Hindlimb muscle (tissue), 1 donor: Measurements from ENCODE around the gene CXorf49B. TPM values are rescaled to one million over a fixed set of nuclear protein-coding genes. Genes with fewer than 3 reads are reported as not detected.
"Not testable (repeated sequence)": the region's sequence is repeated elsewhere in the genome, so short reads cannot be mapped to it uniquely, and the experiment has no call there.

Source experiments
- DNase-seq: peaks from one replicate; pipeline ENCODE4 v3.0.0-alpha.2; 2013
- polyA plus RNA-seq: library from polyadenylated mRNA; unstranded; fragments of 120-200 nt; gene quantifications from one replicate; pipeline ENCODE4 v1.2.1, GENCODE V29; 2013; ENCODE audit not compliant: insufficient read length

CXorf49B gene
- polyA plus RNA-seq: not detected

DNA sequence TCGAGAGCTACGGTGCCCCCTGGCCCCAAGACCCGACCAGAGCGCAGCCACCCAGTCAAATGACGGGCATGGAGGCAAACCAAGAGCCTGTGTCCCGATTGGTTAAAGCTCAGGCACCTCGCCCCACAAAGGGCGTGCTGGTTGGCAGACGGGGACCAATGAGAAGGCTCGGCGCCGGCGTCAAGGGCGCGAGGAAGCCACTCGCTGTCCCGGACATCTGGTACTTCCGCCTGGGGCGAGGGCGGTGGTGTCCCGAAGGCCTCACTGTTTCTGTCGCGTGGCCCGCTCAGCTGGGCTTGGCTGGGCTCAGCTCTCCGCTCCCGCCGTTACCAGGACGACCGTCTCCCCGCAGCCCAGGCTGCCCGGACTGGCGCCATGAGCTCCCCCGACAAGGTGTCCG is at the start of gene CXorf49B:
Gene CXorf49B, plus strand, starts transcription at position 301 of the 400 bp plus-strand sequence. Its CDS starts 75 bp downstream, at position 376.
- DNase-seq: not testable (repeated sequence)

DNA sequence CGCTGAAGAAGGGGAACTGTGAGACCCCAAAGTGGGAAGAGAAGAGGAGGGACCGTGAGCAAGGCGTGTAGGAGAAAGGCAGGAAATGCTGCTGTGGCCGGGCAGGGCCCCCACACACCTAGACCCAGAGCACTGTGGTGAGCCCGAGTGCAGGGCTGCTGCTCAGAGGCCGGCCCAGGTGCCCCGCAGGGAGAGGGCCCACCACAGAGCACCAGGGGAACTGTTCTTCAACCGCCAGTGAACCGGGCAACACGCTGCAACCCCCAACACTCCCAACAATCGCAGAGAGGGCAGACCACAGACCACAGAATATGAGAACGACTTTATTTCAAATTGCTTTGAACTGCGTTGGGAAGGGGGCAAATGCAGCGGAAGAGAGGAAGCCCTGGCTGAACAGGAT is 49.1 kb upstream of the CXorf49B start:
- DNase-seq: not testable (repeated sequence)

DNA sequence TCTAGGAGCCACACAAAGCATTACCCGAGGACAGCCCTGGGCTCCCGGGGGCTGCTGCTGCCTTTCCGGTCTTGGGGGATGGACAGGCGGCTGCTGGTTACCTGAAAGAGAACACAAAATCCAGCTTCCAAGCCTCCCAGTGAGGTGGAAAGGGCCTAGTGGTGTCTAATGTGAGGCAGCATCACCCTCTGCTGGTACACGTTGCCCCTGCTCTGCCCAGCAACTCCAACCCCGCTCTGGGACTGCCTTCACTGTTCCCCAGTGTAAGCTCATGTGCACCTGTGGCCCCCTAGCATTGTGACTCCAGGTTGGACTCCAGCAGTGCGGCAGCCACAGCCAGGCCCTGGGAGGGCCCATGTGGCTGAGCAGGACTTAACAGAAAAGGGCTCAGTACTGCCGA is 47.6 kb upstream of the CXorf49B start:
- not testable (repeated sequence) for DNase-seq

DNA sequence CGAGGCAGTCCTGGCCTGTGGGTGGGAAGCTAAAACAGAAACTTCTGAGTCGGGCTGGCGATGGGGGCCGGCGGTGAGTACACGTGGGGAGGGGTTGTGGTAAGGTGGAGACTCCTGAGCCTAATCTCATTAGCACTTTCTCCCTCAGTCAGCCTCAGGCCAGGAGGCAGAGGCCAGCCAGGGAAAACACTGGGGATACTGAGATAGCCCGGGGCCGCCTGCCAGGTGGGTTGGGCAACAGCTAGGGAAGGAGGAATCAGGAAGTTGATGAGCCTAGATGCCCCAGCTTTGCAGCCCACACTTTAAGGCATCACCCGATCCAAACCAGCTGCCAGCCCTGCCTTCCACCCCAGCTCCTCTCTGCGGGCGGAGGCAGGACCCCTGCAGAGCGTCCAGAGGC is 46.8 kb upstream of the CXorf49B start:
- not testable (repeated sequence) for DNase-seq

DNA sequence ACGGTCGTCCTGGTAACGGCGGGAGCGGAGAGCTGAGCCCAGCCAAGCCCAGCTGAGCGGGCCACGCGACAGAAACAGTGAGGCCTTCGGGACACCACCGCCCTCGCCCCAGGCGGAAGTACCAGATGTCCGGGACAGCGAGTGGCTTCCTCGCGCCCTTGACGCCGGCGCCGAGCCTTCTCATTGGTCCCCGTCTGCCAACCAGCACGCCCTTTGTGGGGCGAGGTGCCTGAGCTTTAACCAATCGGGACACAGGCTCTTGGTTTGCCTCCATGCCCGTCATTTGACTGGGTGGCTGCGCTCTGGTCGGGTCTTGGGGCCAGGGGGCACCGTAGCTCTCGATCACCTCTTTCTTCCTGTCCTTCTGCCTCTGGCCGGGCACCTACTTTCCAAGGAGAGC is 45.0 kb upstream of the CXorf49B start, which contains the start of gene CXorf49:
Gene CXorf49, minus strand, starts transcription at position 101 of the 400 bp plus-strand sequence. CDS start 134 bp downstream, outside the sequence.
- DNase-seq: not testable (repeated sequence)

DNA sequence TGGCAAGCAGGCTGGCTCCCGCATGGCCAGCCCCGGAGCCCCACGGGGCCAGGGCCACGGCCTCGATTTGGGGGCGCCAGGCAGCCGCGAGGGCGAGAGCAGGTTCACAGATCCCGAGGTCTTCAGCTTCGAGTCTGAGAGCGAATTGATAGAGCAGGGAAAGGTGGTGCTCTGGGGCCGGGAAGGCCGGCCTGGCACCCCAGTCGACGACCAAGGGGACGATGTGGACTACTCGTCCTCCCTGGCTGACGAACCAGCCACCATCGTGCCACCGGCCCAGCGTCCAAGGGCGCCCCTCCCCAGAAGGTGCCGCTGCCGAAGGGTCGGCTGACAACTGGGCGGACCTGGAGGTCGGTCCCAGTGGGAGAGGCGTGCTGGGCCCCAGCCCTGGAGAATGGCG is 44.0 kb upstream of the CXorf49B start:
- DNase-seq: not testable (repeated sequence)

DNA sequence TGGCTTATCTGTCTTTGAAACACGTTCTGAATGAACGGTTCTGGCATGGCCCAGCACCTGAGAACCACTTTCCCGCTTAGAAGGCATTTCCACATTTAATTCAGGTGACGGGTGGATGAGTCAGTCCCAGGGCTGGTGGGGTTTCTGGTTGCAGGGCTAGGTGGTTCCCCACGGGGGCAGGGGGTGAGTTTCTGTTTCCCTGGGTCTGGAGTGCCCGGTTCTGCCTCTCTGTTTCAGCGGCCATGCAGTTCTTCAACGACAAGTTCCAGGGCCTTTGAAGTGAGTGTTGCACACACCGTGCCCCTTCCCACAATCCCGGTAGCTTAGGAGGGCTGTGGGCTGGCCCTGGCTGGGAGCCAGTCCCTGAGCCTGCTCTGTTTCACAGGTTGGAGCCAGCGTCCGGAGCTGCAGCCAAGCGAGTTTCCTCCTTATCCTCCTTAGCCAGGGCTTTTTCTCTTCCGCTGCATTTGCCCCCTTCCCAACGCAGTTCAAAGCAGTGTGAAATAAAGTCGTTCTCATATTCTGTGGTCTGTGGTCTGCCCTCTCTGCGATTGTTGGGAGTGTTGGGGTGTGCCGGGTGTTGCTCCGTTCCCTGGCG is 42.8 kb upstream of the CXorf49B start:
- not testable (repeated sequence) for DNase-seq

DNA sequence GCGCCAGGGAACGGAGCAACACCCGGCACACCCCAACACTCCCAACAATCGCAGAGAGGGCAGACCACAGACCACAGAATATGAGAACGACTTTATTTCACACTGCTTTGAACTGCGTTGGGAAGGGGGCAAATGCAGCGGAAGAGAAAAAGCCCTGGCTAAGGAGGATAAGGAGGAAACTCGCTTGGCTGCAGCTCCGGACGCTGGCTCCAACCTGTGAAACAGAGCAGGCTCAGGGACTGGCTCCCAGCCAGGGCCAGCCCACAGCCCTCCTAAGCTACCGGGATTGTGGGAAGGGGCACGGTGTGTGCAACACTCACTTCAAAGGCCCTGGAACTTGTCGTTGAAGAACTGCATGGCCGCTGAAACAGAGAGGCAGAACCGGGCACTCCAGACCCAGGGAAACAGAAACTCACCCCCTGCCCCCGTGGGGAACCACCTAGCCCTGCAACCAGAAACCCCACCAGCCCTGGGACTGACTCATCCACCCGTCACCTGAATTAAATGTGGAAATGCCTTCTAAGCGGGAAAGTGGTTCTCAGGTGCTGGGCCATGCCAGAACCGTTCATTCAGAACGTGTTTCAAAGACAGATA is 2.4 kb upstream of the CXorf49B start:
- DNase-seq: not testable (repeated sequence)

DNA sequence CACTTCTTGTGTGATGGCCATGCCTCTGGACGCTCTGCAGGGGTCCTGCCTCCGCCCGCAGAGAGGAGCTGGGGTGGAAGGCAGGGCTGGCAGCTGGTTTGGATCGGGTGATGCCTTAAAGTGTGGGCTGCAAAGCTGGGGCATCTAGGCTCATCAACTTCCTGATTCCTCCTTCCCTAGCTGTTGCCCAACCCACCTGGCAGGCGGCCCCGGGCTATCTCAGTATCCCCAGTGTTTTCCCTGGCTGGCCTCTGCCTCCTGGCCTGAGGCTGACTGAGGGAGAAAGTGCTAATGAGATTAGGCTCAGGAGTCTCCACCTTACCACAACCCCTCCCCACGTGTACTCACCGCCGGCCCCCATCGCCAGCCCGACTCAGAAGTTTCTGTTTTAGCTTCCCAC is 1.7 kb downstream of the CXorf49B start:
- DNase-seq: not testable (repeated sequence)

DNA sequence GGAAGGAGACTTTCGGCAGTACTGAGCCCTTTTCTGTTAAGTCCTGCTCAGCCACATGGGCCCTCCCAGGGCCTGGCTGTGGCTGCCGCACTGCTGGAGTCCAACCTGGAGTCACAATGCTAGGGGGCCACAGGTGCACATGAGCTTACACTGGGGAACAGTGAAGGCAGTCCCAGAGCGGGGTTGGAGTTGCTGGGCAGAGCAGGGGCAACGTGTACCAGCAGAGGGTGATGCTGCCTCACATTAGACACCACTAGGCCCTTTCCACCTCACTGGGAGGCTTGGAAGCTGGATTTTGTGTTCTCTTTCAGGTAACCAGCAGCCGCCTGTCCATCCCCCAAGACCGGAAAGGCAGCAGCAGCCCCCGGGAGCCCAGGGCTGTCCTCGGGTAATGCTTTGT is 2.5 kb downstream of the CXorf49B start:
- DNase-seq: not testable (repeated sequence)

DNA sequence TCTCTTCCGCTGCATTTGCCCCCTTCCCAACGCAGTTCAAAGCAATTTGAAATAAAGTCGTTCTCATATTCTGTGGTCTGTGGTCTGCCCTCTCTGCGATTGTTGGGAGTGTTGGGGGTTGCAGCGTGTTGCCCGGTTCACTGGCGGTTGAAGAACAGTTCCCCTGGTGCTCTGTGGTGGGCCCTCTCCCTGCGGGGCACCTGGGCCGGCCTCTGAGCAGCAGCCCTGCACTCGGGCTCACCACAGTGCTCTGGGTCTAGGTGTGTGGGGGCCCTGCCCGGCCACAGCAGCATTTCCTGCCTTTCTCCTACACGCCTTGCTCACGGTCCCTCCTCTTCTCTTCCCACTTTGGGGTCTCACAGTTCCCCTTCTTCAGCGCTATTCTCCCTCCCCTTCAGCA is 4.0 kb downstream of the CXorf49B start:
- DNase-seq: not testable (repeated sequence)

DNA sequence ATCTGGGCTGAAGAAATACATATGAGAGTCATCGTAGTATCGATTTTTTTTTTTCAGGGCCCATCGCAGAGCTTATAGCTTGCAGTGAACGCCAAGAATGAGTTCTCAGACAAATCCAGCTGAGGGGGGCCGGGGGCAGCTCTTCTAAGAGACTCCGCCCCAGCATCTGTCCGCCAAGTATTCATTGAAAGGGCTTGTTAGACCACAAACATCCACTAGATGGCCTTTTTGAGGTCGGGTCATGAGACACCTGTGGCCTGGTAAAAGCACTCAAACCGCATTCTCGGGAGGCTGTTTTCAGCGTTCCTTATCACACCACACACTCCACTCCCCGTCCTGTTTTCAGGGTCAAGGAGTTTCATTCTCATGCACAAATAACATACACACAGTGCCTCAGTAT is 15.2 kb downstream of the CXorf49B start:
- DNase-seq: not testable (repeated sequence)

DNA sequence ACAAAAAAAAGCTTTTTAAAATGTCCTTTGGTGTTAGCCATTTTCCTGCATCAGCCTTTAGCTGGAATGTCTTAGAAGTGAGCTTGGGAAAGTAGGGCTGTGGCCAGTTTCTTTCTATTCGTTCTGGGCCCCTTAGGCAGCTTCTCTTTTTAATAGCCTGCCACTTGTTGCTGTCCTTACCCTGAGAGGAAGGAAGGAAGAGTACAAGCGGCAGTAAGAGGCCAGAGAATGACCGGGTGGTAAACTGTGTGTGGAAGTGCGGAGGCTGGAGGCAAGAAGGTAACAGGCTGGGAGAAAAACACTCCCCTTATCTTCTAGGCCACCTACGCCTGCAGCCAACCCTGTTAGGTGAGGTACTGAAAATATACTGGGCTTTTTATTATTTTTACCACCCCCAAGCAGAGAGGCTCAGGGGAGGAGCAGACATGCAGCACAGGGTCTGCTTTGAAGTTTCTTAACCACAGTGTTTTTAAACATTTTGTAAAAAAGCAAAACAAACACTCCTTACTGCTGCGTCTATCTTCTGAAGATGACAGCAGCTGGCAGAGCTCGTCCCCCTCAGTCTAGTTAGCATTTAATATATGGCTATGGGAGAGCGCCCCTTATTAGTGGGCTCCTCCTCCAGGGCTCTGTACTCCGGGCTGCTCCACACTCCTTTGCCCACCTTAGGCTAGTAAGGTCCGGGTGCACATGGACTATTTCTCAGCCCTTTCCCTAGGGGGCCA is 19.2 kb downstream of the CXorf49B start:
- DNase-seq: not testable (repeated sequence)

DNA sequence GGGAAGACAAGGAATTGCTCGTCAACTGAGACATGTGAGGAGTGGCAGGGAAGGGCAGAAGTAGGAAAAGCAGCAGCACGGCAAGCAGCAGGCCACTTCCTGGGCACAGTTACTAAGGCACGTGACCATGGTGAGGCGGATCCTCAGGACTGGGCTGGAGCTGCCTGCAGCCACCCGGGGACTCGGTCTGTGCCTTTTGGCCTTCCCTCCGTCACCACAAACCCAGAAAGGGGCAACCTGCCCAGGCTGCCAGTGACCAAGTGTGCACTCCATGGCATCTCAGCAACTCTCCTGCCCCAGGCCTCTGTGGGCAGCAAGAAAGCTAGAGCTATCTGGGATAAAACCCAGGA is 19.8 kb downstream of the CXorf49B start:
- not testable (repeated sequence) for DNase-seq

DNA sequence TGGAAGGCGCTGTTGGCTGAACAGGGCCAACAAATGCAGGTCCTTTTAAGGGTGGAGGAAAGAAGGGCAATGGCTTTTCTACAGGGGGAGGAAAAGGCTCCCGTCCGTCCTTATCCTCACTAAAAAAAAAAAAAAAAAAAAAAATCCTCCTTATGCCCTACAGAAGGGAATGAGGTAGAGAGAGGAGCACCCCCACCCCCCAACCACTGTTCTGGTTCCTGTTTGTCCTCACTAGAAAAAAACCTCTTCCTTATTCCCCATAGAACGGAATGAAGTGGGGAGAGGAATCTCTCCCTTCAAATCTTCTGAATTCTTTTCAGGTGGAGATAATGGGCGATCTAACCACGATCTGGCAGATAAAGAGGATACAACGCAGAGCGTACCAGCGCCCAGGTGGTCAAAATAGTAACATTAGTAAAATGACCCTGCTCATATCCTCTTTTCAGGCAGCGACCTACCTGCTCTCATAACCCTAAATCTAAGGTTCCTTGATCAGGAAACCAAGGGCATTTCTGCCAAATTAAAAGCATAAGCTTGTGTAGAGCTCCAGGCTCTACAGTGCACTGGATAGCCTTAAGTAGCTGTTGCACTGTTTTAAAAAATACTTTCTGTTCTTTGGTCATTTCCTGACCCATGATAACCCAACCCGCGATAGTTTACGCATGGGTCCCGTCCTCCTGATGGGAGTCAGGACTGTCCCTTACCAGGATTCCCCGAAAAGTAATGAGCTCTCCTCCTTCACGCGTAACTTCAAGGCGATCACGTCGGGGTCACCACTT is 20.6 kb downstream of the CXorf49B start:
- not testable (repeated sequence) for DNase-seq

DNA sequence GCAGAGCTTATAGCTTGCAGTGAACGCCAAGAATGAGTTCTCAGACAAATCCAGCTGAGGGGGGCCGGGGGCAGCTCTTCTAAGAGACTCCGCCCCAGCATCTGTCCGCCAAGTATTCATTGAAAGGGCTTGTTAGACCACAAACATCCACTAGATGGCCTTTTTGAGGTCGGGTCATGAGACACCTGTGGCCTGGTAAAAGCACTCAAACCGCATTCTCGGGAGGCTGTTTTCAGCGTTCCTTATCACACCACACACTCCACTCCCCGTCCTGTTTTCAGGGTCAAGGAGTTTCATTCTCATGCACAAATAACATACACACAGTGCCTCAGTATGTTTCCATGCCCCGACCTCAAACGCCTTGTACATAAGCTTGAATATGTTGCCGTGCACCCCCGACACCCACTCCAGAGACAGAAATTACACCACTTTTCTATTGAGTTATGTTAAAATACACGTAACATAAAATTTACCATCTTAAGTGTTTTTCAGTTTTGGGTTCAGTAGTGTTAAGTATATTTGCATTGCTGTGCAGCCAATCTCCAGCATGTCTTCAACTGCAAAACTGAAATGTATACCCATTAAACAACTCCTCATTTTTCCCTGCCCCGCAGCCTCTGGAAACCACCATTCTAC is 21.3 kb downstream of the CXorf49B start:
- DNase-seq: not testable (repeated sequence)

DNA sequence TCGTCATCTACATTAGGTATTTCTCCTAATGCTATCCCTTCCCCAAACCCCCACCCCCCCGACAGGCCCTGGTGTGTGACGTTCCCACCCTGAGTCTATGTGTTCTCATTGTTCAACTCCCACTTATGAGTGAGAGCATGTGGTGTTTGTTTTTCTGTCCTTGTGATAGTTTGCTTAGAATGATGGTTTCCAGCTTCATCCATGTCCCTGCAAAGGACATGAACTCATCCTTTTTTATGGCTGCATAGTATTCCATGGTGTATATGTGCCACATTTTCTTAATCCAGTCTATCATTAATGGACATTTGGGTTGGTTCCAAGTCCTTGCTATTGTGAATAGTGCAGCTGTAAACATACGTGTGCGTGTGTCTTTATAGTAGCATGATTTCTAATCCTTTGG is 43.3 kb downstream of the CXorf49B start:
- not testable (repeated sequence) for DNase-seq

DNA sequence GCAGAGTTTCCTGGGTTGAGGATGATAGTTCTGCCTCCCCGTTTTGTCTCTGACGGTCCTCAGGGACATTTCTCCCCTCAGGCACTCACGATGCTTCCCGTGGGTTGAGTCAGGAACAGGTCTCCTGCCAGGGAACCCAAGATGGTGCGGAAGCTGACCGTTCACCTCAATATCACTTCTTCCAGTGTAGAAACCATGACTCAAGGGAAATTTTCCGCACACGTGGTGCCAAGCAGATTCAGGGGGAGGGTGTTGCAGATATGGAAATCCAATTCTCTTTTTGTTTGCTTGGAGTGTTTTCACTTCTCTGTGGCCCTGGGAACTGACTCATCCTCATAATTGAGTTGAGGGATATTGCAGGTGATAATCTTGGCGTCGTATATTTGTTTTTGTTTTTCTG is 46.7 kb downstream of the CXorf49B start:
- DNase-seq: peak; percentile 0

DNA sequence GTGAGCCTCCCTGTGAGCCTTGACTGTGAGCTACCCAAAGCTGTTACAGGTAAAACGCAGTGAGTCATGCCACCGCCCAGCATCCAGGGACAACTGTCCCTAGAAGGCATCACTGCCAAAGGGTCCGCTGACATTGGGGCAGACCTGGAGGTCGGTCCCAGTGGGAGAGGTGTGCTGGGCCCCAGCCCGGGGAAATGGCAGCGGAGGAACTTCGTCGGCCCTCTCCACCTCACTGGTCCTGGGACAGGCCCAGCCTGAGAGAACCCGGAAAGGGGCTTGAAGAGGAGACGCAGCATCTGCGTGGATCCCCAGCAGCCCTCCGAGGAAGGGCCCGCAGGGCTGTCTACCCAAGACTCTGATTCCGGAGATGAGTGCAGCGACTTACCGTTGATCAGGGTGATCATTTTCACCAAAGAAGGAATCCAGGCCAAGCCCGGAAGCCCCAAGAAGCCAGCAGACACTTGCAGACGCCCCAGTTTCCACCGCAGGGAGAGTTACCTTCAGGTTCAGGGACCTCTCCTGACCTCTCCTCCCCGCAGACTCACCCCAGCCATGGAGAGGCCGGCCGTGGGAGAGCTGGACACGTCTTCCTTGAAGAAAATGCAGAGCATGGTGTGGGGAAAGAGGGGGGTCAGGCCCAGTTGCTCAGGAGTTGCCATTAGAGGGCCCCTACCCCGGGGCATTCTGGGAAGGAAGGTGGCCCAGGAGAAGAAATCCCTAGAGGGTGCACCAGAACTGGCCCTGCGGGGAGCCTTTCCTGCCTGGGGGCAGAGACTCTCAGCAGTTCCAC is 51.2 kb downstream of the CXorf49B start:
- no peak for DNase-seq

DNA sequence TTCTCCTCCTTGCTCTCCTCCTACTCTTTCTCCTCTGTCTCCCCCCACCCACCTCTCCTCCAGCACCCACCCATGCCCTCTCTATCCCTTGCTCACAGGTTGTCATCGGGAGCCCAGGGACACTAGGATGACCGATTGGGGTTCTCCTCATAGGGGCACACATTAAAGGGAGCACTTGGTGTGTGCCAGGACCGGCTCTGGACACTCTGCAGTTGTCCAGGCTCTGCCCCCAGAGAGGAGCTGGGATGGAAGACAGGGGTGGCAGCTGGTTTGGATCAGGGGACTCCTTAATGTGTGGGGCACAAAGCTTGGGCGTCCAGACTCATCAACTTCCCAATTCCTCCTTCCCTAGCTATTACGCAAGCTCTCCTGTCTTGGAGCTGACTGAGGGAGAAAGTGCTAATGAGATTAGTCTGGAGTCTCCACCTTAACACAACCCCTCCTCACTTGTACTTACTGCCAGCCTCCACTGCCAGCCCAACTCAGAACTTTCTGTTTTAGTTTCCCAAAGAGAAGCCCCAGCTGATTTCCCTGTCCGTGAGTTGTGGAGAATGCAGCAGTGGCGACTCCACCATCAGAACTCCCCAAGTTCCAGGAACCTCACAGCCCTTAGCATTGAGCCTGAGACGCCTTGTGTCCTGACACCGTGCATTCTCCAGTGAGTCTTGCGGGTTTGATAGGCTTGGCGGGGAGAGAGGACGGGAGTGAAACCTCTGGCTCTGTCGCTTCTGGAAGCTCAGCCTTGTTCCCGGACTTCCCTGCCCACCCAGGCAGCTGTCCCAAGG is 52.2 kb downstream of the CXorf49B start:
- no peak for DNase-seq

DNA sequence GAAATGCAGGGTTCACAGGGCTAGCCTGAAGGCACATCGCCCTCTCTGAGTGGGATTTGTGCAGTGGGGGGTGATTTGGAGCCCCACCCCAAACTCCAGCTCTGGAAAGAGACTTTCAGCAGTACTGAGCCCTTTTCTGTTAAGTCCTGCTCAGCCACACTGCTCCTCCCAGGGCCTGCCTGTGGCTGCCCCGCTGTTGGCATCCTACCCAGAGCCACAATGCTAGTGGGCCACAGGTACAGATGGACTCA is 52.7 kb downstream of the CXorf49B start:
- DNase-seq: no peak
